HCT116 (cell line): Measurements from ENCODE around the gene CDKN2B-AS1. TPM values are rescaled to one million over a fixed set of nuclear protein-coding genes. Genes with fewer than 3 reads are reported as not detected.
A peak's percentile ranks its signal among the peaks of the same experiment; 100 is the strongest.

Experiments used
- ATAC-seq: fragments of 200-7000 bp; cut with Tn5 transposase; 2 replicates; pipeline ENCODE4 v1.9.1; 2020; ENCODE audit warnings: mild to moderate bottlenecking, moderate library complexity
- BruUV-seq: library from RNA; stranded (reverse); fragments of 400-500 nt; replicated peaks from 2 replicates; lab custom pipeline; 2021; lab: Mats Ljungman, UMichigan
- CTCF ChIA-PET: fragments of 300-600 bp; sonication (Branson Sonifier 250); formaldehyde crosslinking; loops from one replicate; lab custom pipeline; 2021; ENCODE audit warnings: antibody characterized with exemption; lab: Charles Lee
- POLR2A ChIA-PET: fragments of 300-600, 350-600 bp; sonication (Branson Sonifier 250); formaldehyde crosslinking; loops from one replicate; lab custom pipeline; 2021; ENCODE audit warnings: antibody characterized with exemption; lab: Charles Lee
- RAD21 ChIA-PET, 2 experiments: fragments of 300-600 bp; sonication (Branson Sonifier 250); formaldehyde crosslinking; loops; one replicate each; lab custom pipeline; 2023; ENCODE audit warnings: low total read pairs in 2 of 2; ENCODE audit not compliant: uncharacterized antibody in 2 of 2, unreplicated experiment in 2 of 2, low non-redundant PET in 1 of 2; lab: Charles Lee
- DNase-seq: peaks from one replicate; pipeline ENCODE4 v3.0.0-alpha.2; 2010; ENCODE audit warnings: low read depth, low spot score
- H2AFZ ChIP-seq: fragments of 200-600 bp; shearing (Covaris generic), sonication (generic); 2 replicates; pipeline ENCODE4 v1.6.1; 2017; ENCODE audit warnings: low read depth, mixed run types, mixed read lengths, antibody characterized with exemption, low read length; ENCODE audit not compliant: poor library complexity, severe bottlenecking
- H3K27ac ChIP-seq: 2 replicates; pipeline ENCODE4 v1.5.1; 2012; ENCODE audit warnings: low read depth, low read length
- H3K27me3 ChIP-seq: fragments of 200-600 bp; sonication (generic); 2 replicates; pipeline ENCODE4 v1.6.1; 2016; ENCODE audit warnings: mixed run types, low read length, mixed read lengths; ENCODE audit not compliant: insufficient read depth
- H3K36me3 ChIP-seq, 2 experiments: fragments of 200-500 bp in 1 of 2; fragments of 200-600 bp in 1 of 2; sonication (Bioruptor generic) in 1 of 2; sonication (generic) in 1 of 2; 2 replicates each; pipeline versions ENCODE4 v1.5.1 to v1.6.1; 2014 to 2016; ENCODE audit warnings: low read length in 2 of 2, inconsistent platforms in 1 of 2, mixed read lengths in 1 of 2, mixed run types in 1 of 2; ENCODE audit not compliant: insufficient read depth in 2 of 2, control insufficient read depth in 1 of 2
- H3K4me1 ChIP-seq, 2 experiments: fragments of 200-600 bp in 1 of 2; sonication (generic) in 1 of 2; 2 replicates each; pipeline versions ENCODE4 v1.5.1 to v1.6.1; 2012 to 2017; ENCODE audit warnings: low read length in 2 of 2, inconsistent platforms in 1 of 2, mild to moderate bottlenecking in 1 of 2, mixed read lengths in 1 of 2, mixed run types in 1 of 2, moderate library complexity in 1 of 2; ENCODE audit not compliant: insufficient read depth in 2 of 2, control insufficient read depth in 1 of 2
- H3K4me2 ChIP-seq: fragments of 200-600 bp; sonication (generic); 2 replicates; pipeline ENCODE4 v1.6.1; 2017; ENCODE audit warnings: mixed run types, low read length, mixed read lengths
- H3K4me3 ChIP-seq, 2 experiments: fragments of 200-600 bp in 1 of 2; sonication (generic) in 1 of 2; replicated peaks in 1 of 2; 2 replicates each; pipeline ENCODE4 v1.5.1; 2011 to 2016; ENCODE audit warnings: low read length in 2 of 2, control low read depth in 1 of 2, low read depth in 1 of 2, mild to moderate bottlenecking in 1 of 2, mixed read lengths in 1 of 2, mixed run types in 1 of 2
- H3K79me2 ChIP-seq: fragments of 200-600 bp; sonication (generic); 2 replicates; pipeline ENCODE4 v1.6.1; 2017; ENCODE audit warnings: mild to moderate bottlenecking, mixed run types, low read length, moderate library complexity, mixed read lengths; ENCODE audit not compliant: insufficient read depth
- H3K9ac ChIP-seq: fragments of 200-600 bp; sonication (generic); 2 replicates; pipeline ENCODE4 v1.6.1; 2016; ENCODE audit warnings: low read length, mixed read lengths
- H3K9me2 ChIP-seq: fragments of 200-600 bp; sonication (generic), shearing (Covaris generic); 2 replicates; pipeline ENCODE4 v1.6.1; 2017; ENCODE audit warnings: mixed run types, mild to moderate bottlenecking, moderate library complexity; ENCODE audit not compliant: insufficient read depth
- H3K9me3 ChIP-seq, 2 experiments: fragments of 200-500 bp in 1 of 2; fragments of 200-600 bp in 1 of 2; sonication (Bioruptor generic) in 1 of 2; sonication (generic) in 1 of 2; 2 replicates each; pipeline ENCODE4 v1.6.1; 2014 to 2017; ENCODE audit warnings: low read length in 2 of 2, mixed read lengths in 2 of 2, inconsistent platforms in 1 of 2, low read depth in 1 of 2, mild to moderate bottlenecking in 1 of 2, mixed run types in 1 of 2, moderate library complexity in 1 of 2; ENCODE audit not compliant: control insufficient read depth in 1 of 2, insufficient read depth in 1 of 2
- H4K20me1 ChIP-seq: fragments of 200-600 bp; sonication (generic), shearing (Covaris generic); 2 replicates; pipeline ENCODE4 v1.6.1; 2017; ENCODE audit warnings: mixed run types, mild to moderate bottlenecking, moderate library complexity; ENCODE audit not compliant: insufficient read depth
- ATF3 ChIP-seq: IDR thresholded peaks from 2 replicates; pipeline ENCODE4 v1.6.1; 2012
- EGR1 ChIP-seq: IDR thresholded peaks from 2 replicates; pipeline ENCODE4 v1.6.1; 2012; ENCODE audit warnings: low read depth
- EZH2 ChIP-seq: fragments of 200-600 bp; sonication (generic); IDR thresholded peaks from 2 replicates; pipeline ENCODE4 v1.6.1; 2017; ENCODE audit warnings: antibody characterized with exemption, mixed run types
- FOSL1 ChIP-seq: IDR thresholded peaks from 2 replicates; pipeline ENCODE4 v1.6.1; 2012; ENCODE audit warnings: low read depth
- MAX ChIP-seq: IDR thresholded peaks from 2 replicates; pipeline ENCODE4 v1.6.1; 2012
- POLR2AphosphoS5 ChIP-seq: IDR thresholded peaks from 2 replicates; pipeline ENCODE4 v1.6.1; 2011; ENCODE audit warnings: mild to moderate bottlenecking, low read depth, low read length, moderate library complexity
- REST ChIP-seq: IDR thresholded peaks from 2 replicates; pipeline ENCODE4 v1.6.1; 2012; ENCODE audit warnings: low read depth
- SRF ChIP-seq: IDR thresholded peaks from 2 replicates; pipeline ENCODE4 v1.6.1; 2012; ENCODE audit warnings: low read depth
- TCF7L2 ChIP-seq: IDR thresholded peaks from 2 replicates; pipeline ENCODE4 v1.7.0; 2011; ENCODE audit warnings: borderline replicate concordance, inconsistent platforms; ENCODE audit not compliant: insufficient read depth, insufficient read length; ENCODE audit errors: extremely low read depth
- YY1 ChIP-seq: IDR thresholded peaks from 2 replicates; pipeline ENCODE4 v1.6.1; 2011; ENCODE audit warnings: low read length, low read depth, moderate library complexity, mild to moderate bottlenecking; ENCODE audit not compliant: insufficient replicate concordance; ENCODE audit errors: extremely low read depth
- ZFX ChIP-seq: fragments of 450-650 bp; IDR thresholded peaks from 2 replicates; pipeline ENCODE4 v1.6.1; 2017
- intact Hi-C: fragments of 100-400 bp; cut with micrococcal nuclease; formaldehyde crosslinking; loops from 2 replicates; pipeline ENCODE4 v1.10.0; 2022
- total RNA-seq: library from RNA; stranded (reverse); gene quantifications from one replicate; pipeline ENCODE4 v1.2.1, GENCODE V29; 2021; ENCODE audit not compliant: unreplicated experiment

CDKN2B-AS1 gene
- total RNA-seq, 1 experiment from 2014 or later: 1.7 TPM

- Histone ChIP-seq H3K9me3 (no peaks in the 10 kb centered on the region), H3K79me2 (no peaks in the 10 kb centered on the region), H2AFZ (no peak overlapping the region), H3K9me2 (no peaks in the 10 kb centered on the region), H3K9ac (no peak overlapping the region), H3K4me2 (no peak overlapping the region), H3K27ac (no peak overlapping the region), H4K20me1 (no peaks in the 10 kb centered on the region), H3K4me3 (no peak overlapping the region), H3K27me3 (no peaks in the 10 kb centered on the region), H3K36me3 (no peaks in the 10 kb centered on the region), H3K4me1 (peaks cover 0 to 4% of the 10 kb centered on the region in 2 experiments; a peak in 1 of 4 replicates)
- CTCF ChIA-PET: interaction anchor here (0.6 to 1.2 kb wide), 6 partner anchors 8 to 304 kb away, joined by 3 to 4 read pairs (median 3); partner anchors contain the start of gene CDKN2B
- ATAC-seq: no peak
- BruUV-seq: no TSS peak
- RAD21 ChIA-PET: no interaction called here
- TF ChIP-seq TCF7L2 (peak; percentile 36), YY1 (no peak)
- intact Hi-C loops: loop anchor here (2.0 to 5.0 kb wide), 4 partner anchors 15 to 303 kb away; partner anchors contain the start of gene CDKN2B
- POLR2A ChIA-PET: interaction anchor here (1.0 kb wide), 1 partner anchor 109 kb away, joined by 3 read pairs; the partner anchor contains the start of gene CDKN2B
- DNase-seq: no peak
Measured at GRCh38 chr9:22117511-22118384, 123.2 kb downstream of the CDKN2B-AS1 start.

GRCh38 chr9:22118810-22119521, 124.4 kb downstream of the CDKN2B-AS1 start:
- H2AFZ ChIP-seq: no peak overlapping the region
- no peaks in the 10 kb centered on the region for H4K20me1 ChIP-seq
- H3K9me3 ChIP-seq: no peaks in the 10 kb centered on the region
- POLR2A ChIA-PET: interaction anchor here (1.0 to 1.7 kb wide), 2 partner anchors 110 kb away, joined by 3 to 8 read pairs; partner anchors contain the start of gene CDKN2B
- TF ChIP-seq MAX (no peak), ZFX (no peak), FOSL1 (no peak), EZH2 (no peak), SRF (no peak), REST (no peak), ATF3 (no peak), EGR1 (no peak), POLR2AphosphoS5 (no peak)
- TF ChIP-seq, all 23 proteins: peak for 0
- Histone ChIP-seq H3K27ac (no peak overlapping the region), H3K9ac (no peak overlapping the region), H3K36me3 (no peaks in the 10 kb centered on the region), H3K79me2 (no peaks in the 10 kb centered on the region), H3K4me2 (no peak overlapping the region), H3K4me1 (peaks cover 0 to 4% of the 10 kb centered on the region in 2 experiments; a peak in 1 of 4 replicates), H3K27me3 (no peaks in the 10 kb centered on the region), H3K9me2 (no peaks in the 10 kb centered on the region), H3K4me3 (no peak overlapping the region)
- intact Hi-C loops: loop anchor here (2.0 to 5.0 kb wide), 4 partner anchors 16 to 304 kb away; partner anchors contain the start of gene CDKN2B
- CTCF ChIA-PET: interaction anchor here (0.6 to 2.6 kb wide), 22 partner anchors 10 to 350 kb away, joined by 3 to 22 read pairs (median 3); partner anchors contain the start of genes CDKN2B and CDKN2B-AS1
- DNase-seq (no peak), ATAC-seq (no peak)
- BruUV-seq: no TSS peak
- RAD21 ChIA-PET: interaction anchor here (0.6 to 1.4 kb wide), 2 partner anchors 110 kb away, joined by 3 to 6 read pairs; partner anchors contain the start of gene CDKN2B (in 2 of the 2)
